Measurements from ENCODE around the gene PDE4DIP.
"Not testable (repeated sequence)": the region's sequence is repeated elsewhere in the genome, so short reads cannot be mapped to it uniquely, and the experiment has no call there.

The PDE4DIP gene

GRCh38 chr1:148853363-148853762 is 9.1 kb downstream of the PDE4DIP start:
- H3K36me3 ChIP-seq; H3K27me3 ChIP-seq; intact Hi-C loops (cut with DNase I; ENCODE audit: low total_unique reads); H3K4me3 ChIP-seq; H3K9me3 ChIP-seq; DNase-seq; H3K27ac ChIP-seq; H3K4me1 ChIP-seq: not testable (repeated sequence)

- intact Hi-C loops (cut with DNase I; ENCODE audit: low total_unique reads); H3K4me1 ChIP-seq; H3K27me3 ChIP-seq; H3K27ac ChIP-seq; DNase-seq; H3K9me3 ChIP-seq; H3K36me3 ChIP-seq; H3K4me3 ChIP-seq: not testable (repeated sequence)
These were observed 9.8 kb downstream of the PDE4DIP start for GRCh38 chr1:148854063-148854462.

- intact Hi-C loops (cut with DNase I; ENCODE audit: low total_unique reads); H3K9me3 ChIP-seq; H3K4me3 ChIP-seq; H3K4me1 ChIP-seq; H3K27me3 ChIP-seq; DNase-seq; H3K27ac ChIP-seq; H3K36me3 ChIP-seq: not testable (repeated sequence)
These were observed 11.1 kb downstream of the PDE4DIP start for GRCh38 chr1:148855367-148855766.

DNA sequence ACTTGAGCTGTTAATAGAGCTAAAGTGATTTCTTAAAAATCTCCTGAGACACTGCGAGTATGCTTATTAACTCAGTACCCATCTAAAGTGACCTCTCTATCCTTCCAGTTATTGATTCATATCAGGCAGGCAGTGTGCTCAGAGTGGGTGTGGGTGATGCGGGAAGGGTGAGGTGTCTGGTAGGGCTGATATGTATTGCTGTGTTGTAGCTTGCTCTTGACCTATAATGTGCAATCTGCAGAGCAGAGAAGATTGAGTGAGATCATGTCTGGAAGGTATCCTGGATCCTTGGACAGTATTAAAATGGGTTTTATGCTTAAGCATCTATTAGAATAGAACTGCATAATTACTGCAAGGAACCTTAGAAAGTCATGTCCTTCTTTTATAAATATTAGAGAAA is 15.8 kb downstream of the PDE4DIP start:
- H3K27ac ChIP-seq; H3K4me1 ChIP-seq; H3K27me3 ChIP-seq; H3K4me3 ChIP-seq; H3K36me3 ChIP-seq; DNase-seq; intact Hi-C loops (cut with DNase I; ENCODE audit: low total_unique reads); H3K9me3 ChIP-seq: not testable (repeated sequence)

DNA sequence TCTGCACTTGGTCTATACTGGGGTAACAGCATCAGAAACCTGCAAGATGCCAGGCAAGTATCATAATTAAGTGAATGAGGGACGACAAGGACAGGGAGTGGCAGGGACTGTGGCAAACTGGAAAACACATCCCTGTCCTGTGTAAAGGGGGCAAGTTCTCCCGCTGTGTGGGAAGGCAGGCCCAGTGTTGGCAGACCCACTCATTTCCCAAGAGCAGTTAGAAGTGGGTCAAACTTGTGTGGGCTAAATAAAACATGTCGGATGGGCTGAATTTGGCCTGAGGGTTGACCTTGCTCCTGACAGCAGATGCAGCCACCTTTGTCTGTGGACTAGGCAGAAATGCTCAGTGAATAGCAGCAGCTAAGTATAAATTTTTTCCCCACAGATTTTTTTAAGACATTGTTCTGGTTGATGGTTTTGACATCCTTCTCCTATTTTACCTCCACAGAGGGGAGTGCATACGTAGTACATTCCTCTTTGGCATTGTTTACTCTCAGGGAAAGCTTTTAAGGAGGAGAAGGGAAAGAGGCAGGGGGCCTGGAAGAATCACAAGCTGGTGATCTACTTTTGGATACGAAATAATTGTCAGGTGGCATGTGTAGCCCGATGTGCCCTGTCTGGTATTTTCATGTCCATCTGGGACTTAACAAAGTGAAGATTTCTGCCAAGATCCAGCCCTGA is 16.5 kb downstream of the PDE4DIP start:
- DNase-seq; H3K4me1 ChIP-seq; H3K27ac ChIP-seq; intact Hi-C loops (cut with DNase I; ENCODE audit: low total_unique reads); H3K36me3 ChIP-seq; H3K4me3 ChIP-seq; H3K9me3 ChIP-seq; H3K27me3 ChIP-seq: not testable (repeated sequence)

GRCh38 chr1:148862590-148862989 is 18.4 kb downstream of the PDE4DIP start:
- H3K27ac ChIP-seq; H3K4me1 ChIP-seq; DNase-seq; H3K4me3 ChIP-seq; H3K36me3 ChIP-seq; H3K27me3 ChIP-seq; H3K9me3 ChIP-seq; intact Hi-C loops (cut with DNase I; ENCODE audit: low total_unique reads): not testable (repeated sequence)

- H3K4me3 ChIP-seq; H3K4me1 ChIP-seq; H3K27ac ChIP-seq; H3K27me3 ChIP-seq; H3K9me3 ChIP-seq; DNase-seq; intact Hi-C loops (cut with DNase I; ENCODE audit: low total_unique reads); H3K36me3 ChIP-seq: not testable (repeated sequence)
These were observed 24.9 kb downstream of the PDE4DIP start for GRCh38 chr1:148868924-148869633.

DNA sequence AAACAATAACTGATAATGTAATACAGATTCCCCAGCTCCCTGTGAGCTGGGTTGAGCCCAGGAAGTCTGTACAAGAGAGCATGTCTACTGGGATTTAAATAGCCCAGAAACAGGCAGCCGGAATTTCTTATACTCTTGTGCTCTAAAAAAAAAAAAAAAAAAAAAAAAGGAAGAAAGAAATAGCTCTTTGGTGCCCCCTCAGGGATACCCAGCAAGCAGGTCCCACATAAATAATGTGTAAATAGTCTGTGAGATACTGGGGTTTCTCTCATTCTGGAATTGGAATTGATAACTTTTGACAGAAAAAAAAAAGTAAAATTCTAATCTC is 25.4 kb downstream of the PDE4DIP start:
- intact Hi-C loops (cut with DNase I; ENCODE audit: low total_unique reads); H3K27ac ChIP-seq; H3K4me3 ChIP-seq; H3K36me3 ChIP-seq; H3K4me1 ChIP-seq; DNase-seq; H3K9me3 ChIP-seq; H3K27me3 ChIP-seq: not testable (repeated sequence)

GRCh38 chr1:148874408-148875388 is 30.5 kb downstream of the PDE4DIP start:
- intact Hi-C loops (cut with DNase I; ENCODE audit: low total_unique reads); H3K4me3 ChIP-seq; DNase-seq; H3K4me1 ChIP-seq; H3K36me3 ChIP-seq; H3K9me3 ChIP-seq; H3K27me3 ChIP-seq: not testable (repeated sequence)
- H3K27ac ChIP-seq: peak overlapping the region in 1 of 2 donors; percentile 56

- H3K4me3 ChIP-seq; intact Hi-C loops (cut with DNase I; ENCODE audit: low total_unique reads); H3K27ac ChIP-seq: not testable (repeated sequence)
These were observed 35.7 kb downstream of the PDE4DIP start for GRCh38 chr1:148879812-148880416.

DNA sequence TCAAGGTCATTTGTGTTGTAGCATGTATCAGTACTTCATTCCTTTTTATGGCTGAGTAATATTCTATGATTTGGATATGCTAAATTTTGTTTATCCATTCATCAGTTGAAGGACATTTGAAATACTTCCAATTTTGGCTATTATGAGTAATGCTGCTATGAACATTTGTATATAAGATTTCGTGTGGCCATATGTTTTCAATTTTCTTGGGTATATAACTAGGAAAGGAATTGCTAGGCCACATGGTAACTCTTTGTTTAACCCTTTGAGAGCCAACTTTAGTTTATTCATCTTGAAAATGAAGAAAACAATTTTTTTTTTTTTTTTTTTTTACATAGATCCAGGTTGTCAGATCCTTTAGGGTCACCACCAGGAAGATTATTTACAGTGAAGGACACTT is 37.0 kb downstream of the PDE4DIP start:
- H3K4me1 ChIP-seq; H3K4me3 ChIP-seq; DNase-seq; H3K27ac ChIP-seq; H3K9me3 ChIP-seq; H3K36me3 ChIP-seq; H3K27me3 ChIP-seq; intact Hi-C loops (cut with DNase I; ENCODE audit: low total_unique reads): not testable (repeated sequence)

More at GRCh38 chr1:148879812-148880416, 35.7 kb downstream of the PDE4DIP start:
- not testable (repeated sequence) for H3K36me3 ChIP-seq, H3K27me3 ChIP-seq, H3K9me3 ChIP-seq, H3K4me1 ChIP-seq, DNase-seq

GRCh38 chr1:148885219-148885618 is 41.0 kb downstream of the PDE4DIP start:
- intact Hi-C loops (cut with DNase I; ENCODE audit: low total_unique reads); H3K4me3 ChIP-seq; H3K27ac ChIP-seq; H3K27me3 ChIP-seq; H3K9me3 ChIP-seq; H3K4me1 ChIP-seq; H3K36me3 ChIP-seq: not testable (repeated sequence)
- peak in 1 of 2 donors; percentile 3 for DNase-seq

GRCh38 chr1:148886293-148886692 is 42.1 kb downstream of the PDE4DIP start:
- H3K4me1 ChIP-seq; H3K27ac ChIP-seq; intact Hi-C loops (cut with DNase I; ENCODE audit: low total_unique reads); H3K4me3 ChIP-seq; H3K36me3 ChIP-seq; H3K9me3 ChIP-seq; H3K27me3 ChIP-seq; DNase-seq: not testable (repeated sequence)

GRCh38 chr1:148888597-148888996 is 44.4 kb downstream of the PDE4DIP start:
- H3K27me3 ChIP-seq; DNase-seq; H3K4me3 ChIP-seq; intact Hi-C loops (cut with DNase I; ENCODE audit: low total_unique reads); H3K27ac ChIP-seq; H3K36me3 ChIP-seq; H3K4me1 ChIP-seq; H3K9me3 ChIP-seq: not testable (repeated sequence)
